Measurements from ENCODE around the gene CEP57L1. TPM values are rescaled to one million over a fixed set of nuclear protein-coding genes. Genes with fewer than 3 reads are reported as not detected.

CEP57L1 gene
- total and polyA plus RNA-seq, 9 of the 15 experiments (the other 6 are each of a cell fraction or from before 2014, with no cell fraction given): 39.4 to 88.6 (median 61.8) TPM

DNA sequence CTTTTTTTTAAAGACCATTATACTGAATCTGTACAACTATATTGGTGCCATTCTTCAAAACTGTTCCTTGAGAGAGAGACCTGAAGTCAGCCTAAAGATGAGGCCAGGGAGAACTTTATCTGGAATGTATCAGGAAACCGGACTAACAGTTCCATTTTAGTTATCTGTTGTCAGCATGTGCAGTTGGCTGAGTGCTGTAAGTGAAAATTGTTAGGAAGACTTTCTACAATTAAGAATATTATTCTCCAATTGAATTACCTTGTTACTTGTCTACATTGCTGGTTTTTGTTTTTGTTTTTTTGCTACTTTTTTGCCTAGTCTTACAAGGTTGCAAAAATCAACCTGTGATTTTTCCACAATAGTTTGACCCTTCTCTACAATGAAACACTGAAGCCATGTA, 7.5 kb downstream of the CEP57L1 start (continued):
- TF ChIP-seq DPF2 (IDR thresholded peaks at IDR 0.05) (peak; percentile 84), SAFB2 (IDR thresholded peaks at IDR 0.05; ENCODE audit: borderline replicate concordance, low read depth, low read length, severe bottlenecking) (no peak), NCOR1 (IDR thresholded peaks at IDR 0.05) (peak; percentile 43; the same call in 1 of the 2 replicates)

GRCh38 chr6:109103942-109104341, 8.6 kb downstream of the CEP57L1 start:
- Histone ChIP-seq H3K4me1 (replicated peaks in 1 of 2; ENCODE audit: control insufficient read depth in 2 of 2, insufficient read depth in 2 of 2, low read length in 2 of 2) (peaks cover 4 to 9% of the 10 kb centered on the region in 2 experiments), H3K4me2 (ENCODE audit: insufficient read depth, low read length) (no peak overlapping the region), H3K79me2 (ENCODE audit: control insufficient read depth, insufficient read depth, low read length) (peaks cover 86% of the 10 kb centered on the region), H4K20me1 (replicated peaks; ENCODE audit: control insufficient read depth, insufficient read depth, low read length) (no peaks in the 10 kb centered on the region), H2AFZ (ENCODE audit: low read depth, low read length) (no peak overlapping the region), H3K27ac (ENCODE audit: extremely low read depth, low read depth, low read length) (peak overlapping the region; percentile 65; the same call in 2 of the 3 replicates), H3K9me1 (ENCODE audit: control insufficient read depth, insufficient read depth, low read length) (no peaks in the 10 kb centered on the region), H3K4me3 (no peak overlapping the region), H3K27me3 (ENCODE audit: control insufficient read depth in 2 of 2, insufficient read depth in 2 of 2, low read length in 2 of 2) (no peaks in the 10 kb centered on the region), H3K36me3 (ENCODE audit: control insufficient read depth, insufficient read depth, low read length) (peaks cover 49% of the 10 kb centered on the region), H3K9me3 (replicated peaks; ENCODE audit: control insufficient read depth, insufficient read depth, low read depth, low read length) (no peaks in the 10 kb centered on the region; the same call in 1 of the 2 replicates), H3K9ac (ENCODE audit: insufficient read depth in 1 of 2, low read depth in 2 of 2, low read length in 2 of 2) (peak overlapping the region in 1 of 2 experiments; percentile 63; a peak in 2 of 4 replicates)
- intact Hi-C loops (cut with micrococcal nuclease) (no loop called here), in situ Hi-C loops (cut with MboI) (no loop called here)
- ATAC-seq: peak; percentile 6; the same call in 2 of the 3 replicates
- no peak for DNase-seq (ENCODE audit: extremely low read depth in 1 of 4, low spot score in 3 of 4)
- no TSS peak for BruUV-seq (replicated peaks)
- no peak for FAIRE-seq
- CTCF ChIA-PET (ENCODE audit: low intra/inter-chr PET ratio): interaction anchor here (0.7 kb wide), 1 partner anchor 17 kb away, joined by 5 read pairs; no protein-coding TSS in a partner anchor
- TF ChIP-seq CREM (IDR thresholded peaks at IDR 0.05; ENCODE audit: low read depth): no peak
- TF ChIP-seq FOXK2 (conservative IDR thresholded peaks at IDR 0.05 in 1 of 2, IDR thresholded peaks at IDR 0.05 in 1 of 2; ENCODE audit: low read depth in 2 of 2): no peak
- TF ChIP-seq MCM2 (IDR thresholded peaks at IDR 0.05; ENCODE audit: low read depth): no peak
- TF ChIP-seq, protein P1, sequence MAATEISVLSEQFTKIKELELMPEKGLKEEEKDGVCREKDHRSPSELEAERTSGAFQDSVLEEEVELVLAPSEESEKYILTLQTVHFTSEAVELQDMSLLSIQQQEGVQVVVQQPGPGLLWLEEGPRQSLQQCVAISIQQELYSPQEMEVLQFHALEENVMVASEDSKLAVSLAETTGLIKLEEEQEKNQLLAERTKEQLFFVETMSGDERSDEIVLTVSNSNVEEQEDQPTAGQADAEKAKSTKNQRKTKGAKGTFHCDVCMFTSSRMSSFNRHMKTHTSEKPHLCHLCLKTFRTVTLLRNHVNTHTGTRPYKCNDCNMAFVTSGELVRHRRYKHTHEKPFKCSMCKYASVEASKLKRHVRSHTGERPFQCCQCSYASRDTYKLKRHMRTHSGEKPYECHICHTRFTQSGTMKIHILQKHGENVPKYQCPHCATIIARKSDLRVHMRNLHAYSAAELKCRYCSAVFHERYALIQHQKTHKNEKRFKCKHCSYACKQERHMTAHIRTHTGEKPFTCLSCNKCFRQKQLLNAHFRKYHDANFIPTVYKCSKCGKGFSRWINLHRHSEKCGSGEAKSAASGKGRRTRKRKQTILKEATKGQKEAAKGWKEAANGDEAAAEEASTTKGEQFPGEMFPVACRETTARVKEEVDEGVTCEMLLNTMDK (IDR thresholded peaks at IDR 0.05; ENCODE audit: borderline replicate concordance, insufficient read depth, low read depth, low read length, poor library complexity, severe bottlenecking): no peak
- TF ChIP-seq USF1 (CRISPR knock-in tag; IDR thresholded peaks at IDR 0.05): no peak
- 0 out of 2 replicates have a peak, but pooled peaks have one; percentile 15 for TF ChIP-seq SMARCC2 (IDR thresholded peaks at IDR 0.05; ENCODE audit: low read depth)
- TF ChIP-seq ZNF639 (CRISPR knock-in tag; conservative IDR thresholded peaks at IDR 0.05 in 1 of 2, IDR thresholded peaks at IDR 0.05 in 1 of 2): 0 out of 4 replicates have a peak, but pooled peaks of 1 of the 2 experiments have one; percentile 32
- no peak for TF ChIP-seq CBFA2T3 (IDR thresholded peaks at IDR 0.05)
- no peak for TF ChIP-seq POLR2H (tag; IDR thresholded peaks at IDR 0.05; ENCODE audit: low read depth)
- TF ChIP-seq NFE2L1 (tag; IDR thresholded peaks at IDR 0.05; ENCODE audit: borderline replicate concordance, low read depth): no peak
- no peak for TF ChIP-seq TRIM24 (IDR thresholded peaks at IDR 0.05)
- TF ChIP-seq ZNF146 (CRISPR knock-in tag; IDR thresholded peaks at IDR 0.05; ENCODE audit: unreplicated experiment): no peak
- no peak for TF ChIP-seq ZSCAN29 (IDR thresholded peaks at IDR 0.05)
- TF ChIP-seq ETV1 (tag; conservative IDR thresholded peaks at IDR 0.05; ENCODE audit: low read depth): no peak
- POLR2A ChIA-PET: no interaction called here
